Liver (tissue), 9 donors: ENCODE results near the gene CARD14. TPM values are rescaled to one million over a fixed set of nuclear protein-coding genes. Genes with fewer than 3 reads are reported as not detected.

Experiments used
- DNase-seq: peaks from one replicate; pipeline ENCODE4 v3.0.0-alpha.2; 2017; ENCODE audit warnings: low spot score
- H3K27ac ChIP-seq, 2 donors: one replicate each; pipeline ENCODE4 v1.7.0; 2013; ENCODE audit warnings: inconsistent platforms in 2 of 2, low read length in 2 of 2, control low read depth in 1 of 2, low read depth in 1 of 2, mild to moderate bottlenecking in 1 of 2
- H3K27me3 ChIP-seq, 4 donors: one replicate each; pipeline versions ENCODE4 v1.6.1 to v1.7.0; 2013; ENCODE audit warnings: low read length in 3 of 4, inconsistent platforms in 1 of 4, mild to moderate bottlenecking in 1 of 4, moderate library complexity in 1 of 4; ENCODE audit not compliant: control insufficient read depth in 4 of 4, insufficient read depth in 4 of 4
- H3K36me3 ChIP-seq, 4 donors: one replicate each; pipeline versions ENCODE4 v1.6.1 to v1.7.0; 2013; ENCODE audit warnings: low read length in 3 of 4, mild to moderate bottlenecking in 3 of 4, low read depth in 1 of 4, moderate library complexity in 1 of 4; ENCODE audit not compliant: control insufficient read depth in 4 of 4, insufficient read depth in 3 of 4
- H3K4me1 ChIP-seq, 4 donors: one replicate each; pipeline versions ENCODE4 v1.6.1 to v1.7.0; 2013; ENCODE audit warnings: low read length in 3 of 4, mild to moderate bottlenecking in 3 of 4, moderate library complexity in 1 of 4; ENCODE audit not compliant: control insufficient read depth in 4 of 4, insufficient read depth in 4 of 4
- H3K4me3 ChIP-seq, 3 donors: one replicate each; pipeline versions ENCODE4 v1.6.1 to v1.7.0; 2013; ENCODE audit warnings: low read length in 3 of 3, control low read depth in 1 of 3, low read depth in 1 of 3, mild to moderate bottlenecking in 1 of 3
- H3K9ac ChIP-seq, 2 donors: one replicate each; pipeline ENCODE4 v1.7.0; 2013; ENCODE audit warnings: low read length in 2 of 2, mild to moderate bottlenecking in 2 of 2, moderate library complexity in 2 of 2, control low read depth in 1 of 2, low read depth in 1 of 2
- H3K9me3 ChIP-seq, 4 donors: one replicate each; pipeline versions ENCODE4 v1.6.1 to v1.7.0; 2013; ENCODE audit warnings: low read length in 3 of 4; ENCODE audit not compliant: control insufficient read depth in 4 of 4
- GABPA ChIP-seq, 2 donors: IDR thresholded peaks in 1 of 2; conservative IDR thresholded peaks in 1 of 2; 2 replicates each; pipeline ENCODE4 v1.6.1; 2016; ENCODE audit warnings: antibody characterized with exemption in 2 of 2, mild to moderate bottlenecking in 1 of 2, moderate library complexity in 1 of 2
- HNF4G ChIP-seq: IDR thresholded peaks from 2 replicates; pipeline ENCODE4 v1.6.1; 2016; ENCODE audit warnings: antibody characterized with exemption
- JUND ChIP-seq, 2 donors: IDR thresholded peaks; 2 replicates each; pipeline ENCODE4 v1.6.1; 2016; ENCODE audit warnings: antibody characterized with exemption in 2 of 2
- SP1 ChIP-seq: IDR thresholded peaks from 2 replicates; pipeline ENCODE4 v1.6.1; 2018; ENCODE audit warnings: antibody characterized with exemption, mild to moderate bottlenecking
- TAF1 ChIP-seq: conservative IDR thresholded peaks from 2 replicates; pipeline ENCODE4 v1.6.1; 2016; ENCODE audit warnings: antibody characterized with exemption, mild to moderate bottlenecking
- WGBS: extraction: QIAGEN DNeasy Blood & Tissue Kit; methylation state at CpG from one replicate; pipeline ENCODE4 v1.1.7; 2013; 5-methylcytosine and 5-hydroxymethylcytosine counted together
- polyA plus RNA-seq, 2 donors: library from polyadenylated mRNA; stranded (reverse) in 1 of 2; unstranded in 1 of 2; fragments of 200-250 nt in 1 of 2; fragments of >200 nt in 1 of 2; fragmentation: Nextera tagmentation in 1 of 2; extraction: Ambion mirVana in 1 of 2; gene quantifications; one replicate each; pipeline versions ENCODE4 v1.2.1 to v1.2.3, GENCODE V29; 2013 to 2015
- total RNA-seq, 2 donors: library from RNA; depleted of rRNA; stranded (reverse); fragments of >200 nt; gene quantifications; one replicate each; pipeline ENCODE4 v1.2.3, GENCODE V29; 2014
- TF ChIP-seq, protein P1 (sequence below): IDR thresholded peaks from 2 replicates; pipeline ENCODE4 v1.6.1; 2016; ENCODE audit warnings: antibody characterized with exemption, mild to moderate bottlenecking
- donor health status: healthy.
- donor health status: healthy.
- donor health status: healthy.
- donor health status: healthy.
- donor health status: healthy.

CARD14 gene
- total and polyA plus RNA-seq, 4 donors: 0.07 to 0.70 (median 0.29) TPM

DNA sequence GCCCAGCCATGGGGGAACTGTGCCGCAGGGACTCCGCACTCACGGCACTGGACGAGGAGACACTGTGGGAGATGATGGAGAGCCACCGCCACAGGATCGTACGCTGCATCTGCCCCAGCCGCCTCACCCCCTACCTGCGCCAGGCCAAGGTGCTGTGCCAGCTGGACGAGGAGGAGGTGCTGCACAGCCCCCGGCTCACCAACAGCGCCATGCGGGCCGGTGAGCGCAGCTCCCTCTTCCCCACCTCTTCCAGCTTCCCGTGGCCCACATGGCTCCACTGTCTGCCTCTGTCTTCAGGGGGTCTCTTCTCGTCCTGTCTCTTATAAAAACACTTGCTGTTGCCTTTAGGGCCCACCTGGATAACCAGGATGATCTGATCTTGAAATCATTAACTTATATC is 11.6 kb downstream of the CARD14 start:
- no peak overlapping the region for H3K9ac ChIP-seq
- DNase-seq: no peak
- no peak overlapping the region for H3K27ac ChIP-seq
- H3K4me3 ChIP-seq: no peak overlapping the region
- H3K36me3 ChIP-seq: no peaks in the 10 kb centered on the region
- no peaks in the 10 kb centered on the region for H3K27me3 ChIP-seq
- WGBS: 91% methylated on average over 17 of the region's 17 CpGs
- TF ChIP-seq, protein P1, sequence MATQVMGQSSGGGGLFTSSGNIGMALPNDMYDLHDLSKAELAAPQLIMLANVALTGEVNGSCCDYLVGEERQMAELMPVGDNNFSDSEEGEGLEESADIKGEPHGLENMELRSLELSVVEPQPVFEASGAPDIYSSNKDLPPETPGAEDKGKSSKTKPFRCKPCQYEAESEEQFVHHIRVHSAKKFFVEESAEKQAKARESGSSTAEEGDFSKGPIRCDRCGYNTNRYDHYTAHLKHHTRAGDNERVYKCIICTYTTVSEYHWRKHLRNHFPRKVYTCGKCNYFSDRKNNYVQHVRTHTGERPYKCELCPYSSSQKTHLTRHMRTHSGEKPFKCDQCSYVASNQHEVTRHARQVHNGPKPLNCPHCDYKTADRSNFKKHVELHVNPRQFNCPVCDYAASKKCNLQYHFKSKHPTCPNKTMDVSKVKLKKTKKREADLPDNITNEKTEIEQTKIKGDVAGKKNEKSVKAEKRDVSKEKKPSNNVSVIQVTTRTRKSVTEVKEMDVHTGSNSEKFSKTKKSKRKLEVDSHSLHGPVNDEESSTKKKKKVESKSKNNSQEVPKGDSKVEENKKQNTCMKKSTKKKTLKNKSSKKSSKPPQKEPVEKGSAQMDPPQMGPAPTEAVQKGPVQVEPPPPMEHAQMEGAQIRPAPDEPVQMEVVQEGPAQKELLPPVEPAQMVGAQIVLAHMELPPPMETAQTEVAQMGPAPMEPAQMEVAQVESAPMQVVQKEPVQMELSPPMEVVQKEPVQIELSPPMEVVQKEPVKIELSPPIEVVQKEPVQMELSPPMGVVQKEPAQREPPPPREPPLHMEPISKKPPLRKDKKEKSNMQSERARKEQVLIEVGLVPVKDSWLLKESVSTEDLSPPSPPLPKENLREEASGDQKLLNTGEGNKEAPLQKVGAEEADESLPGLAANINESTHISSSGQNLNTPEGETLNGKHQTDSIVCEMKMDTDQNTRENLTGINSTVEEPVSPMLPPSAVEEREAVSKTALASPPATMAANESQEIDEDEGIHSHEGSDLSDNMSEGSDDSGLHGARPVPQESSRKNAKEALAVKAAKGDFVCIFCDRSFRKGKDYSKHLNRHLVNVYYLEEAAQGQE: no peak
- no peak for TF ChIP-seq SP1
- no peaks in the 10 kb centered on the region for H3K4me1 ChIP-seq
- H3K9me3 ChIP-seq: no peaks in the 10 kb centered on the region

DNA sequence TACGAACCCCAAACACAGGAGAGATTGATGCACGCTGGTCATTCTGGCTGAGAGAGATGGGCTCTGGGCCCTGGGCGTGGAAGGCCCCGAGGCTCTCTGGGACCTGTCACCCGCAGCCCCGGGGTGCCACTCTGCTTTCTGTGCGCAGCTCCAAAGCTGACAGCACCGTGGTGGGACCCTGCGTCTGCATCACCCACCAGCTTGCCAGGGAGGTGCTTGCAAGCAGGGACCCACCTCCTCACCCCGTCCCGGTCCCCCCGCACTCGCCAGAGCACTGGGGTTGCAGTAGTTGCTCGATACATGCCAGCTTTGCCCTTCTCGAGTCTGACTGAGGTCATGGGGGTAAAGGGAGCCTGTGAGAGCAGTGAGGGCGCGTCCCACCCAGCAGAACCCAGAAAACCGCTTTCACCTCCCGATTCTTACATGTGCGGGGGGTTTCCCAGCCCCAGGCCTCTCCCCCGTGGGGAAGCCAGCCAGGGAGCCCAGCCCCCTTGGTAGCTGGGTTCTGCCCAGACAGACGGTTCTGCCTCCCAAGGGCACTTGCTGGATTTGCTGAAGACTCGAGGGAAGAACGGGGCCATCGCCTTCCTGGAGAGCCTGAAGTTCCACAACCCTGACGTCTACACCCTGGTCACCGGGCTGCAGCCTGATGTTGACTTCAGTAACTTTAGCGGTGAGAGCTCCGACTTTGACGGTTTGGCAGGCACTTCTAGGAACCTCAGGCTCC is 12.5 kb downstream of the CARD14 start:
- TF ChIP-seq HNF4G: no peak
- H3K36me3 ChIP-seq: no peaks in the 10 kb centered on the region
- no peaks in the 10 kb centered on the region for H3K4me1 ChIP-seq
- H3K9ac ChIP-seq: no peak overlapping the region
- H3K27me3 ChIP-seq: no peaks in the 10 kb centered on the region
- no peak overlapping the region for H3K4me3 ChIP-seq
- no peak for DNase-seq
- WGBS: 92% methylated on average over 30 of the region's 30 CpGs
- no peaks in the 10 kb centered on the region for H3K9me3 ChIP-seq
- no peak overlapping the region for H3K27ac ChIP-seq

DNA sequence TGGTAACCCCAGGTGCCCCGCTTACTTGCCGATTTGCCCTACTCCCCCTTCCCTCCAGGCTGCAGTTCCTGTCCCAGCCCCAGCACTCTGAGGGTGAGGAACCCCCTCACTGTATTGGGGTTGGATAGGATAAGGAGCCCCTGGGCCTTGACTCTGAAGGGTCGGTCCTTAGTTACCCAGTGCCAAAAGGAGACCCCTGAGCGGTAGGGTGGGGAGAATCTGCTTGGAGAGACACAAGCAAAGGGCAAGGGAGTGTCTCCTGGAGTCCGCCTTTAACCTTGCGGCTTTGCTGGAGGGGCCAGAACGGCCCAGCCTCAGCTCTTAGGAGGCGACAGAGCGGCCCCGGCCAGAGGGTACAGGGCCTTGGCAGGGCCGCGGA is 13.0 kb downstream of the CARD14 start:
- H3K4me1 ChIP-seq: no peaks in the 10 kb centered on the region
- no peak for TF ChIP-seq GABPA (IDR thresholded peaks at IDR 0.05 in 1 of 2, conservative IDR thresholded peaks at IDR 0.05 in 1 of 2)
- TF ChIP-seq JUND (IDR thresholded peaks at IDR 0.05): no peak
- TF ChIP-seq TAF1: no peak
- no peaks in the 10 kb centered on the region for H3K9me3 ChIP-seq
- no peak overlapping the region for H3K4me3 ChIP-seq
- no peaks in the 10 kb centered on the region for H3K27me3 ChIP-seq
- WGBS: 93% methylated on average over 12 of the region's 12 CpGs
- no peaks in the 10 kb centered on the region for H3K36me3 ChIP-seq
- H3K9ac ChIP-seq: no peak overlapping the region
- no peak for DNase-seq
- H3K27ac ChIP-seq: no peak overlapping the region

DNA sequence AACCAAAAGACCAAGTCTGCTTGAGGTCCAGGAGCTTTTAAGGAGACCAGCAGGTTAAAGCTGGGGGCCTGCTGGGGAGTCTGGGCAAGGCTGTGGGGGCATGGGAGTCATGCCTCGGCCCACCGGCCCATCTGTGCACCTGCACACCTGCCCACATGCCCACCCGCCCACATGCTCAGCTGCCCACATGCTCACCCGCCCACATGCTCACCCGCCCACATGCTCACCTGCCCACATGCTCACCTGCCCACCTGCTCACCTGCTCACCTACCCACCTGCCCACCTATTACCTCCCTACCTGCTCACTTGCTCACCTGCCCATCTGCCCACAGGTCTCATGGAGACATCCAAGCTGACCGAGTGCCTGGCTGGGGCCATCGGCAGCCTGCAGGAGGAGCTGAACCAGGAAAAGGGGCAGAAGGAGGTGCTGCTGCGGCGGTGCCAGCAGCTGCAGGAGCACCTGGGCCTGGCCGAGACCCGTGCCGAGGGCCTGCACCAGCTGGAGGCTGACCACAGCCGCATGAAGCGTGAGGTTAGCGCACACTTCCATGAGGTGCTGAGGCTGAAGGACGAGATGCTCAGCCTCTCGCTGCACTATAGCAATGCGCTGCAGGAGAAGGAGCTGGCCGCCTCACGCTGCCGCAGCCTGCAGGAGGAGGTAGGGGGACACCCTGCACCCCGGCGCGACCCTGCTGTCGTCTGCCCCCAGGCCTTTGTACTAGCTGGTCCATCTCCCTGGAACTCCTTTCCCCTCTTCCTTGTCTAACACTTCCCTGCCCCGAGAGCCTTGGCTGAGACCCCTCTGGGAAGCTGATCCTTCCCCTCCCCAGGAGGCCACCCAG is 14.0 kb downstream of the CARD14 start:
- Histone ChIP-seq H3K36me3 (no peaks in the 10 kb centered on the region), H3K27me3 (no peaks in the 10 kb centered on the region), H3K27ac (no peak overlapping the region), H3K4me3 (no peak overlapping the region), H3K9ac (no peak overlapping the region), H3K9me3 (no peaks in the 10 kb centered on the region), H3K4me1 (no peaks in the 10 kb centered on the region)
- no peak for TF ChIP-seq SP1
- TF ChIP-seq JUND (IDR thresholded peaks at IDR 0.05): no peak
- no peak for TF ChIP-seq TAF1
- WGBS: 84% methylated on average over 26 of the region's 26 CpGs
- DNase-seq: no peak
